EL (cell line): ENCODE results near the gene USP47.
A peak's percentile ranks its signal among the peaks of the same experiment; 100 is the strongest.

Experiments
- DNase-seq: peaks from one replicate; pipeline ENCODE4 v3.0.0-alpha.2; 2016

The USP47 gene

DNA sequence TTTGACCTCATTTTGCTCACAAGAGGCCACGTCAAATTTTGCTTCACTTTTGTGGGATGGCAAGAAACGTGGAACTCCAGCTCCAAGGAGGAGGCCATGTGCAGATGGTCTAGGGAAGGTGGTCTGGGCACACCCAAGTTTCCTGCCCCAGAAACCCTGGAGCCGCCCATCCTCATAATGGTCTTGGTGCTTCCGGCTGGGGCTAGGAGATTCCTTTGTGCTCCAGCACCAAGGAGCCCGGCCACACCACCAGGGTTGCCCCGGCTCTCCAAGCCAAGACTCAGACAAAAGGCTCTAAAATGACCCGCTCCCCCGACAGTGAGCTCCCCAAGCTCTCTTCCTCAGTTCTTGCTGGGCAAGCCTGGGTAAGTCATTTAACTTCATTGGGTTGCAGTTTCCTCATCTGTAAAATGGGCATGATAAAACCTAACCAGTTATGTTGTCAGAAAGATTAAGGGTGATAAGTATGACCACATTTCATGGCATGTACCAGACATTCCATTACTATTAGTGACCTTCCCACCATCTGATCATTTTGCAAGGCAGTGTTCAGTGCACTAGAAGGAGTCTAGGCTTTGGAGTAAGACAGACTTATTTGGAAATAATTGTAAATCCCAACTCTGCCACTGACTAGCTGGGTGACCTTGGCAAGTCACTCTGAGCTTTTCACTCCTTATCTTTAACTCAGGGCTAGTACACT is 143.4 kb downstream of the USP47 start:
- DNase-seq = peak; percentile 83

GRCh38 chr11:11985954-11986949 is 144.5 kb downstream of the USP47 start:
- DNase-seq = no peak

GRCh38 chr11:11987503-11988022 is 145.8 kb downstream of the USP47 start:
- peak; percentile 66 for DNase-seq

- DNase-seq = peak; percentile 86
Measured at GRCh38 chr11:11988099-11988651, 146.4 kb downstream of the USP47 start.

- DNase-seq = peak; percentile 28
Measured at GRCh38 chr11:11988681-11989261, 147.0 kb downstream of the USP47 start.

DNA sequence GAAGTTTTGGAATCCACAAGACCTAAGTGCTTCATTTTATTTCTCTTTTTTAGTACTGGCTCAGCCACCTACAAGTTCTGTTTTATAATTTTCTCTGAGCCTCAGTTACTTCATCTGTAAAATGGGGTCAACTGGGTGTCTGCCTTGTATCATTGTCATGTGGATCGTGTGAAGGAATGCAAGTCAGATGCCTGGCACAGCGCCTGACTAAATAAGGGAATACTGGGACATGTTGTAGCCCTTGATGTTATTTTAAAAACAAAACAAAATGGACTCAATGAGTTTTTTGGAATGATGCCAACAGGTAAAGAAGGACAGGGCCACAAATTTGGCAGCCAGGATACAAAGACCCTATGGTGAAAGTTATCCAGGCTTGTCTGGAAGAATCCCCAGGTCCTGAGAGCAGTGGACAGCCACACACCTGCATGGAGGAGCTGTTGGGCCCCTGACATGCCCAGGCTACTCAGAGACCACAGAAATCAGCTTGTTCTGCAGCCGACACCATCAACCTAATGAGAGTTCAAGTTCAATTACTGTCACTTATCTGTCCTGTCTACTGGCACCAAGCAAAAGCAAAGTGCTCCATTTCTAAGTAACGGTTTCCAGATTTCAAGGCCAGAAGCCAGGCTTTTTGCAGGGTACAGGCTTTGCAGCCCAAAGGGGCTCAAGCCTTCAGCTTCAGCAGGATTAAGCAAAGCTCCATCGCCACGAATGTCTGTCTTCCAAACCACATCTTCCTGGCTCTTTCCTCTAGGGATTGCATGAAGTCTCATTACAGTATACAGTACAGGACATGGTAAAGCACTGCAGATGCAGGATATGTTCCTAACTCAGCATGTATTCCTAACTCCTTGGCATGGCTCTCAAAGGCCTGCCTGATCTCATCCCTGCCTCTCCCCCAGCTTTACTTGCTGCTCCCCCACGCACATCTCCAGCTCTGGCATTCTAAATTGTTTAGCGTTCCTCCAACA is 148.3 kb downstream of the USP47 start:
- DNase-seq = no peak

DNA sequence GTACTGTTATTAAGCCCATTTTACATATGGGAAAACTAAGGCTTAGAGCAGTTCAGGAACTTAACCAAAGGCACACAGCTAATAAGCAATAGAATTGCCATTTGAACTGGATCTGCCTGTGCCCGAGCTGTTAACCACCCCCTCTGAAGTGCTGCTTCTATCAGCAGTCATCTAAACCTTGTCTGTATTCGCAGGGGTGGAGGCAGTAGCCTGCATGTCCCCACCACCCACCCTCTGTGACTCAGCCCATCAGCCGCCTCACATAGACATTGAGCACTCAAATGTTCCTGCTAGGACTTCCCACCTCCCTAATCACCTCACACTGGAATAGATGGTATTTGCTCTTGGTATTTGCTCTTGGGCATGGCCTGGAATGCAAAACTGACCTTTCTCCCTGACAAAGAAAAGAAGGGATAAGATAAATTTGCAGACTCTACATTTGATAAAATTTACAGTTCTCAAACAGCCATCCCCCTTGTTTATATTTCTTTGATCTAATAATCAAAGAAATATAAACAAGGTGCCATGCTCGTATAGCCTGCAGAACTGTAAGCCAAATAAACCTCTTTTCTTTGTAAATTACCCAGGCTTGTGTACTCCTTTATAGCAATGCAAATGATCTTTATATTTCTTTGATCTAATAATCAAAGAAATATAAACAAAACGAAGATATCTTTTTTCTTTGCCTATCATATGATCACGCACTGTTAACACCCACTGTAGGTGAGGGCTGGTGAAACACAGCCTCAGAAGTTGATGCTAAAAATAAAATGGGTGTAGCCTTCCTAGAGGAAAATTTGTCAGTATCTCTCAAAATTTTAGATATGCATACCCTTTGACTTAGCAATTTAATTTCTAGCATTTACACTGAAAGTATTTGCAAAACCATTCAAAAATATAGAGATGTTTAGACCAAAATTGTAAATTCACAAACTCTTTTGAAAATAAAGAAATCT is 150.8 kb downstream of the USP47 start:
- peak; percentile 75 for DNase-seq

DNA sequence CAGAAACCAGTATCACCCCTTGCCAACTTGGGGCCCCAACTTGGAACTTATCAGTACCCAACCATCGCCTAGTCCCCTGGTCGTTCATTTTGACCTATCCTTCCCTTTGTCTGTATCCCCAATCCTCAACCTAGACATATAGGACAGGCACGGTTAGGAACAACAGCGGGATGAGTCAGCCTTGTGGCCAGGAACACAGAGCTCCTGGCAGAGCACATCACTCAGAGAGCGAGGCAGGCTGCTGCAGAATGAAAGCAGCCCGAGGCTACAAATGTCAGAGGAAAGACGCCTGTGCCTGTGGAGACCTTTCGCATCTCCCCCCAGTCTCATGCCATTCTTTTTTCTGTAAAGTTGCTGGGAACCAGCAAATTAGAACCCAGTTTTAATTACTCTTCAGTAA is 152.1 kb downstream of the USP47 start:
- DNase-seq = peak; percentile 96

- DNase-seq = no peak
Measured at GRCh38 chr11:11995601-11996000, 153.8 kb downstream of the USP47 start.

DNA sequence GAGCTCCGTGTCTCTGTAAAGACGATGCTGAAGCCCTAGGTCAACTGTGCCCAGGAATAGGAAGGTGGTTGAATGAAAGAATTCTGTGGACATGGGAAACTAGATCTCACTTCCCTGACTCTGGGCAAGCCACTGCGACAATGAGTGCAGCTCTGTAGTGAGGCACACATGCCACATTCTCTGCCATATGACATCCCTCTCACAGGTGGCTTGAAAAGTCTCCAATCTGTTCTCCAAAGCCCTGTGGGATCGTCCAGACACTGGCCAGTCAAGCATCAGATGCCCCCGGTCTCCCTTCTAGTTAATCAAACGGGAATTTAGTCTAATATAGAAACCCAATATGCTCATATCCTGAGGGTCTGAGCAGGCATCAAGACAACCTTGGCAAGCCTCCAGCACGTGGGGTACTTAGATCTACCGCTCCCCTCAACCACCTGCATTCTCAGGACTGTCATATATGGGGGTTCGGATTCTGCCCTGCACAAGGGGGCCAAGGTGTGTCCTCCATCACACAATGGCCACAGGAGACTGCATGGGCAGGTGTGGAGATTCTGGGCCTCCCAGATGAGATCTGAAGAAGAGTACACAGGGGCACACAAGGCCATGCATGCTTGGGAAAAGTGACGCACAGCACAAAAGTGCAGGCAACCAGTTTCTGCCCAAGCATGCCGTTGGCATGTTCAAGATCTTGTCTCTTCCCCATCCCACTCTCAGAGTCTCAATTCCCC is 154.7 kb downstream of the USP47 start:
- no peak for DNase-seq

DNA sequence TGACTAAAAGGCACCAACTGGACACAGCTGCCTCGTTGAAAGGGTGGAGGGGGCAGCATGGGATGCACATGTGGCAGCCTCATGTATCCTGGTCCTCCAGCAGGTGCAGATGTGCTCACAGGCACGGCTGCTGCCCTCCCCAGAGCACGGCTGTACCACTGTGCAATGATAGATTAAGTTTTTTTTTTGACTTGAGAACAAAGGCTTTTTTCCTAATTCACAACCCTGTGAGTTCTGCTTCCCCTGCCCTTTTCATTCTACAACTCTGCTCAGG is 155.2 kb downstream of the USP47 start:
- DNase-seq = no peak

DNA sequence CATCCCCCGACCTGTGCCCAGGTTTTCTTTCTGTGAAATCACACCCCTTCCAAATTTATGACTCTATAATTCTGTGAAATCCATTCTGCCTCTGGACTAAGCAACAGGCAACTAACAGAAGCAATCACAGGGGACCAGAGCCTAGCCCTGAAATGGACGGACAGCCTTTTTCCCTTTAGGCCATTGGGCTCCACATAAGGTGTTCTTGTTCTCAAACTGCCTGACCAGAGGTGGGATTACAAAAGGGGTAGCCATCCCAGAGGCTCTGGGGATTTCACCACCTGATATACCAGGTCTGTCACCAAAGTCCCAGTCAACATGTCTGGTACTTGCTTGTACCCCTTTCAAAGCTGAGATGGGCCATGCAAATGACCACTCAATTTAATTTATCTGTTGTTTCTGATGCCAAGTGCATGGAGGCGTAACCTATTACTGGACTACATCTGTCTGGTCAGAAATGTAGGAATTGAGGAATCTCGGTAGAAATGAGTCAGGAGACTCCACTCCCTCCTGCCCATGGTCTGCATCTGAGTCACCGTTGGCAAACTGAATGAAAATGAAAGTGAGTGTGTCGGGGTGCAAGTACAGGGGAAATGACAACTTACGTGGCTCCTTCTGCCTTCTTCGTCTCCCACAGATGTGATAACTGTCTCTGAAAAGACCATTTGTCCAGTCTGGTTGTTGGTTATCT is 156.5 kb downstream of the USP47 start:
- DNase-seq = peak; percentile 96

GRCh38 chr11:12001186-12001585 is 159.4 kb downstream of the USP47 start:
- DNase-seq = no peak

GRCh38 chr11:12003336-12003735 is 161.6 kb downstream of the USP47 start:
- no peak for DNase-seq

GRCh38 chr11:12003815-12004214 is 162.0 kb downstream of the USP47 start:
- DNase-seq = no peak

- DNase-seq = no peak
Measured at GRCh38 chr11:12005061-12005460, 163.3 kb downstream of the USP47 start.

DNA sequence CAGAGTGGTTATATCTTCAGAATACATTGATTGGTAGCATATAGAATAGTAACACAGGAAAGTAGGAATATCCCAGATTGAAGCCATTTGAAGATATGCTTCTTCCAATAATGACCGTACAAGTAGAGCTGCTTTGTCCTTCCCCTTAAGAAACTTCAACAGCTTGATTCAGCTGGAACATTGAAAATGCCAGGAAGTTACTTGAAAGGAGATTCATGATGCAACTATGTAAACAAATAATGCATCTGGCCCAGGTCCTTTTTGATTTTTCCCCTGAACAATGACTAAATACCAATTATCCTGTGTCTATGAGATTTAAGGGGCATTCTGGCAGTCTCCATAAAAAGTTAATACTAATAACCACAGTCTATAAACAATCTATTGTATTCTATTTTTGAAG is 163.7 kb downstream of the USP47 start:
- peak; percentile 72 for DNase-seq

- DNase-seq = no peak
Measured at GRCh38 chr11:12006552-12007229, 164.9 kb downstream of the USP47 start.

DNA sequence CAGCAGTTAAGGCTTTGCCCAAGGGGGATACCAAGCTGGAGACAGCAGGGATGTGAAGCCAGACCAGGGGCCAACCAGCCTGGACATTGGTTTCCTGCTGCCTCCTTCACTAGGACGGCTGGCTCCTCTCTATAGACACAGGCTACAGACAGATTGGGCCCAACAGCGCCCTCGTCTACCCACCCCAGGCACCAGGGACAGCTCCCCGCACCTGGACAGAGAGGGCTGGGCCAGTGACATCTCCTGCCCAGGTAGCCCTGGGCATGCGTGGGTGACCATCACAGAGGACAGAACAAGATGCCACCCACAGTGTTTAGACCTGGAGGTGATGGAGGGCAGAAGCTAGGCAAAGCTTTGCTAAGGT is 165.4 kb downstream of the USP47 start:
- no peak for DNase-seq
